Panc1 (cell line): ENCODE measurements around the gene NPLOC4. TPM values are rescaled to one million over a fixed set of nuclear protein-coding genes. Genes with fewer than 3 reads are reported as not detected.
A peak's percentile ranks its signal among the peaks of the same experiment; 100 is the strongest.

Source experiments
- ATAC-seq: fragments of 200-7000 bp; cut with Tn5 transposase; 2 replicates; pipeline ENCODE4 v1.9.1; 2020; ENCODE audit warnings: mild to moderate bottlenecking, moderate library complexity
- BruUV-seq: library from RNA; stranded (reverse); fragments of 400-500 nt; replicated peaks from 2 replicates; lab custom pipeline; 2021; lab: Mats Ljungman, UMichigan
- CTCF ChIA-PET: fragments of 300-600 bp; sonication (Branson Sonifier 250); formaldehyde crosslinking; loops from one replicate; lab custom pipeline; 2022; ENCODE audit warnings: antibody characterized with exemption; lab: Charles Lee
- POLR2A ChIA-PET: fragments of 300-600 bp; sonication (Branson Sonifier 250); formaldehyde crosslinking; loops from one replicate; lab custom pipeline; 2022; ENCODE audit warnings: antibody characterized with exemption; lab: Charles Lee
- DNase-seq: peaks from one replicate; pipeline ENCODE4 v3.0.0-alpha.2; 2010; ENCODE audit warnings: low read depth, low spot score
- H3K27ac ChIP-seq: 2 replicates; pipeline ENCODE4 v1.5.1; 2011; ENCODE audit warnings: mild to moderate bottlenecking, low read length, inconsistent platforms
- H3K27me3 ChIP-seq: fragments of 200-500 bp; sonication (Bioruptor generic); 2 replicates; pipeline ENCODE4 v1.6.0; 2014; ENCODE audit warnings: low read length, inconsistent platforms; ENCODE audit not compliant: control insufficient read depth, insufficient read depth
- H3K36me3 ChIP-seq: fragments of 200-500 bp; sonication (Bioruptor generic); 2 replicates; pipeline ENCODE4 v1.5.1; 2014; ENCODE audit warnings: inconsistent platforms, mild to moderate bottlenecking, low read length, moderate library complexity; ENCODE audit not compliant: control insufficient read depth, insufficient read depth
- H3K4me1 ChIP-seq: 2 replicates; pipeline ENCODE4 v1.5.1; 2011; ENCODE audit warnings: inconsistent platforms, mild to moderate bottlenecking, low read length, moderate library complexity; ENCODE audit not compliant: control insufficient read depth, insufficient read depth
- H3K4me3 ChIP-seq, 2 experiments: 2 replicates each; pipeline ENCODE4 v1.5.1; 2011 to 2012; ENCODE audit warnings: low read depth in 2 of 2, low read length in 2 of 2, mild to moderate bottlenecking in 2 of 2, inconsistent platforms in 1 of 2, moderate library complexity in 1 of 2
- H3K9me3 ChIP-seq: fragments of 200-500 bp; sonication (Bioruptor generic); 2 replicates; pipeline ENCODE4 v1.5.1; 2014; ENCODE audit warnings: low read depth, mild to moderate bottlenecking, inconsistent platforms, low read length, moderate library complexity; ENCODE audit not compliant: control insufficient read depth, insufficient read depth
- POLR2AphosphoS5 ChIP-seq: IDR thresholded peaks from 2 replicates; pipeline ENCODE4 v1.6.1; 2012; ENCODE audit warnings: mild to moderate bottlenecking, low read depth, low read length, moderate library complexity
- SIN3A ChIP-seq: IDR thresholded peaks from 2 replicates; pipeline ENCODE4 v1.6.1; 2012; ENCODE audit warnings: low read depth, mild to moderate bottlenecking, low read length, moderate library complexity, borderline replicate concordance; ENCODE audit not compliant: insufficient read depth
- TCF7L2 ChIP-seq: IDR thresholded peaks from 2 replicates; pipeline ENCODE4 v1.6.1; 2011; ENCODE audit warnings: mild to moderate bottlenecking, low read depth, low read length, inconsistent platforms
- in situ Hi-C: cut with HindIII; loops from 2 replicates; pipeline ENCODE4 v1.10.0; 2016; ENCODE audit warnings: low sequenced_read_pairs, low pct_unique_long_range_greater_than_20kb
- intact Hi-C: fragments of 100-400 bp; cut with micrococcal nuclease; formaldehyde crosslinking; loops from one replicate; pipeline ENCODE4 v1.10.0; 2022; ENCODE audit not compliant: unreplicated experiment
- total RNA-seq: library from RNA; stranded (reverse); gene quantifications from one replicate; pipeline ENCODE4 v1.2.1, GENCODE V29; 2021; ENCODE audit not compliant: unreplicated experiment
- TF ChIP-seq, protein P1 (sequence below): fragments of 450-650 bp; IDR thresholded peaks from 2 replicates; pipeline ENCODE4 v1.5.1; 2017; ENCODE audit warnings: mild to moderate bottlenecking
- TF ChIP-seq, protein P2 (sequence below), 2 experiments: IDR thresholded peaks; 2 replicates each; pipeline ENCODE4 v1.6.1; 2011 to 2012; ENCODE audit warnings: low read depth in 2 of 2, control low read depth in 1 of 2, low read length in 1 of 2, mild to moderate bottlenecking in 1 of 2, moderate library complexity in 1 of 2; ENCODE audit not compliant: insufficient read depth in 1 of 2

NPLOC4 gene
- total RNA-seq, 1 experiment from 2014 or later, result 246 TPM

DNA sequence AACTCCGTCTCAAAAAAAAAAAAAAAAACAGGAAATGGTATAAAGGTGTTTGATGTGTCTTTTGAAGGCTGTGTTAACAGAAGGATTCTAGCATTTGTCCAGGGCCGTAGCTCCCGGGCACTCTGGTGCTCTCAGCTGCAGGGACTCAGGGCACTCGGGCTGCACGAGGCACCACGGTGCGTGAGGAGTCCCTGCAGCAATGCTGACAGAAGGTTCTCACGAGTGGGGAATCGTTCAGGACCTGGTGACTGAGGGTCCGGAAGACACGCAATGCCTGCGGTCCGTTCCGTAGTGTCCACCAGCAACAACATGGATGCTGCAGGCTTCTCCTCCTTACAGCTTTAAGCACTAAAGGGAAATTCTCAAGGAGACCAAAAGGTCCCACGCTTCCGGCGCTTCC is 72.1 kb downstream of the NPLOC4 start:
- no TSS peak for BruUV-seq
- no peaks in the 10 kb centered on the region for H3K9me3 ChIP-seq
- H3K27me3 ChIP-seq, result no peaks in the 10 kb centered on the region
- DNase-seq, result no peak
- ChIA-PET POLR2A (no interaction called here), CTCF (no interaction called here)
- H3K36me3 ChIP-seq, result peaks cover 16% of the 10 kb centered on the region
- in situ Hi-C loops (no loop called here), intact Hi-C loops (no loop called here)
- peaks cover 93% of the 10 kb centered on the region for H3K4me1 ChIP-seq
- ATAC-seq, result no peak
- no peak for TF ChIP-seq TCF7L2
- TF ChIP-seq, protein P1, sequence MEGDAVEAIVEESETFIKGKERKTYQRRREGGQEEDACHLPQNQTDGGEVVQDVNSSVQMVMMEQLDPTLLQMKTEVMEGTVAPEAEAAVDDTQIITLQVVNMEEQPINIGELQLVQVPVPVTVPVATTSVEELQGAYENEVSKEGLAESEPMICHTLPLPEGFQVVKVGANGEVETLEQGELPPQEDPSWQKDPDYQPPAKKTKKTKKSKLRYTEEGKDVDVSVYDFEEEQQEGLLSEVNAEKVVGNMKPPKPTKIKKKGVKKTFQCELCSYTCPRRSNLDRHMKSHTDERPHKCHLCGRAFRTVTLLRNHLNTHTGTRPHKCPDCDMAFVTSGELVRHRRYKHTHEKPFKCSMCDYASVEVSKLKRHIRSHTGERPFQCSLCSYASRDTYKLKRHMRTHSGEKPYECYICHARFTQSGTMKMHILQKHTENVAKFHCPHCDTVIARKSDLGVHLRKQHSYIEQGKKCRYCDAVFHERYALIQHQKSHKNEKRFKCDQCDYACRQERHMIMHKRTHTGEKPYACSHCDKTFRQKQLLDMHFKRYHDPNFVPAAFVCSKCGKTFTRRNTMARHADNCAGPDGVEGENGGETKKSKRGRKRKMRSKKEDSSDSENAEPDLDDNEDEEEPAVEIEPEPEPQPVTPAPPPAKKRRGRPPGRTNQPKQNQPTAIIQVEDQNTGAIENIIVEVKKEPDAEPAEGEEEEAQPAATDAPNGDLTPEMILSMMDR, result no peak
- TF ChIP-seq, protein P2, sequence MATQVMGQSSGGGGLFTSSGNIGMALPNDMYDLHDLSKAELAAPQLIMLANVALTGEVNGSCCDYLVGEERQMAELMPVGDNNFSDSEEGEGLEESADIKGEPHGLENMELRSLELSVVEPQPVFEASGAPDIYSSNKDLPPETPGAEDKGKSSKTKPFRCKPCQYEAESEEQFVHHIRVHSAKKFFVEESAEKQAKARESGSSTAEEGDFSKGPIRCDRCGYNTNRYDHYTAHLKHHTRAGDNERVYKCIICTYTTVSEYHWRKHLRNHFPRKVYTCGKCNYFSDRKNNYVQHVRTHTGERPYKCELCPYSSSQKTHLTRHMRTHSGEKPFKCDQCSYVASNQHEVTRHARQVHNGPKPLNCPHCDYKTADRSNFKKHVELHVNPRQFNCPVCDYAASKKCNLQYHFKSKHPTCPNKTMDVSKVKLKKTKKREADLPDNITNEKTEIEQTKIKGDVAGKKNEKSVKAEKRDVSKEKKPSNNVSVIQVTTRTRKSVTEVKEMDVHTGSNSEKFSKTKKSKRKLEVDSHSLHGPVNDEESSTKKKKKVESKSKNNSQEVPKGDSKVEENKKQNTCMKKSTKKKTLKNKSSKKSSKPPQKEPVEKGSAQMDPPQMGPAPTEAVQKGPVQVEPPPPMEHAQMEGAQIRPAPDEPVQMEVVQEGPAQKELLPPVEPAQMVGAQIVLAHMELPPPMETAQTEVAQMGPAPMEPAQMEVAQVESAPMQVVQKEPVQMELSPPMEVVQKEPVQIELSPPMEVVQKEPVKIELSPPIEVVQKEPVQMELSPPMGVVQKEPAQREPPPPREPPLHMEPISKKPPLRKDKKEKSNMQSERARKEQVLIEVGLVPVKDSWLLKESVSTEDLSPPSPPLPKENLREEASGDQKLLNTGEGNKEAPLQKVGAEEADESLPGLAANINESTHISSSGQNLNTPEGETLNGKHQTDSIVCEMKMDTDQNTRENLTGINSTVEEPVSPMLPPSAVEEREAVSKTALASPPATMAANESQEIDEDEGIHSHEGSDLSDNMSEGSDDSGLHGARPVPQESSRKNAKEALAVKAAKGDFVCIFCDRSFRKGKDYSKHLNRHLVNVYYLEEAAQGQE (IDR thresholded peaks at IDR 0.05; ENCODE audit: insufficient read depth in 1 of 2, low read depth in 2 of 2, low read length in 1 of 2), result no peak
- no peak for TF ChIP-seq POLR2AphosphoS5
- no peak for TF ChIP-seq SIN3A
- H3K27ac ChIP-seq, result peak overlapping the region; percentile 100
- no peak overlapping the region for H3K4me3 ChIP-seq

DNA sequence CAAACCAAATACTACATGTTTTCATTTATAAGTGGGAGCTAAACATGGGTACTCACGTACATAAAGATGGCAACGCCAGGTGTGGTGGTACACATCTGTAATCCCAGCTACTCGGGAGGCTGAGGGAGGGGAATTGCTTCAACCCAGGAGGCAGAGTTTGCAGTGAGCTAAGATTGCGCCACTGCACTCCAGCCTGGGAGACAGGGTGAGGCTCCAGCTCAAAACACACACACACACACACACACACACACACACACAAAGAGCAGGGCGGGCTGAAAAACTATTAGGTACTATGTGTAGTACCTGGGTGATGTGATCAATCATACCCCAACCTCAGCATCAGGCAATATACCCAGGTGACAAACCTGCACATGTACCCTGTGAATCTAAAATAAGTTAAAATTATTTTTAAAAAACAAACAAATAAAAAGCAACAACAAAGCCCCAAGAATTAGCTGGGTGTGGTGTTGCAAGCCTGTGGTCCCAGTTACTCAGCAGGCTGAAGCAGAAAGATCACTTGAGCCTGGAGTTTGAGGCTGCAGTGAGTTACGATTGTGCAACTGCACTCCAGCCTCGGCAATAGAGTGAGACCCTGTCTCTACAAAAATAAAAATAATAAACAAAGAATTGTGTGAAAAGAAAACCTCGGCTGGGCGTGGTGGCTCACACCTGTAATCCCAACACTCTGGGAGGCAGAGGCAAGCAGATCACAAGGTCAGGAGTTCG is 72.9 kb downstream of the NPLOC4 start:
- in situ Hi-C loops, result no loop called here
- intact Hi-C loops, result no loop called here
- ChIA-PET POLR2A (interaction anchor here (0.6 to 0.8 kb wide), 3 partner anchors 12 to 680 kb away, joined by 5 to 6 read pairs (median 5); partner anchors contain the start of gene FAAP100), CTCF (no interaction called here)
- ATAC-seq, result no peak
- Histone ChIP-seq H3K36me3 (peaks cover 16% of the 10 kb centered on the region), H3K9me3 (no peaks in the 10 kb centered on the region), H3K27me3 (no peaks in the 10 kb centered on the region), H3K27ac (peak overlapping the region; percentile 100), H3K4me1 (peaks cover 93% of the 10 kb centered on the region), H3K4me3 (no peak overlapping the region)
- no peak for TF ChIP-seq SIN3A
- TF ChIP-seq TCF7L2, result no peak
- TF ChIP-seq, protein P1, result no peak
- TF ChIP-seq POLR2AphosphoS5, result no peak
- TF ChIP-seq, protein P2 (IDR thresholded peaks at IDR 0.05; ENCODE audit: insufficient read depth in 1 of 2, low read depth in 2 of 2, low read length in 1 of 2), result no peak
- BruUV-seq, result no TSS peak
- DNase-seq, result no peak
